Measurements from ENCODE around the gene KLF2. TPM values are rescaled to one million over a fixed set of nuclear protein-coding genes. Genes with fewer than 3 reads are reported as not detected.

KLF2 gene
- total RNA-seq, 2 donors from 2014 or later, result 12.9 to 18.7 TPM

- Histone ChIP-seq H3K4me3 (peak overlapping the region; percentile 82), H3K27ac (peak overlapping the region; percentile 66), H3K9ac (ENCODE audit: low read depth in 2 of 2, low read length in 2 of 2) (peak overlapping the region; percentile 57 to 79), H3K36me3 (no peaks in the 10 kb centered on the region), H3K9me3 (no peaks in the 10 kb centered on the region), H3K4me1 (peaks cover 3% of the 10 kb centered on the region), H3K27me3 (no peaks in the 10 kb centered on the region)
- TF ChIP-seq, protein P1, sequence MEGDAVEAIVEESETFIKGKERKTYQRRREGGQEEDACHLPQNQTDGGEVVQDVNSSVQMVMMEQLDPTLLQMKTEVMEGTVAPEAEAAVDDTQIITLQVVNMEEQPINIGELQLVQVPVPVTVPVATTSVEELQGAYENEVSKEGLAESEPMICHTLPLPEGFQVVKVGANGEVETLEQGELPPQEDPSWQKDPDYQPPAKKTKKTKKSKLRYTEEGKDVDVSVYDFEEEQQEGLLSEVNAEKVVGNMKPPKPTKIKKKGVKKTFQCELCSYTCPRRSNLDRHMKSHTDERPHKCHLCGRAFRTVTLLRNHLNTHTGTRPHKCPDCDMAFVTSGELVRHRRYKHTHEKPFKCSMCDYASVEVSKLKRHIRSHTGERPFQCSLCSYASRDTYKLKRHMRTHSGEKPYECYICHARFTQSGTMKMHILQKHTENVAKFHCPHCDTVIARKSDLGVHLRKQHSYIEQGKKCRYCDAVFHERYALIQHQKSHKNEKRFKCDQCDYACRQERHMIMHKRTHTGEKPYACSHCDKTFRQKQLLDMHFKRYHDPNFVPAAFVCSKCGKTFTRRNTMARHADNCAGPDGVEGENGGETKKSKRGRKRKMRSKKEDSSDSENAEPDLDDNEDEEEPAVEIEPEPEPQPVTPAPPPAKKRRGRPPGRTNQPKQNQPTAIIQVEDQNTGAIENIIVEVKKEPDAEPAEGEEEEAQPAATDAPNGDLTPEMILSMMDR (IDR thresholded peaks at IDR 0.05), result no peak
- intact Hi-C loops (cut with DNase I), result no loop called here
- peak; percentile 64 for DNase-seq
Observed at GRCh38 chr19:16325641-16326400, 1.2 kb downstream of the KLF2 start.

DNA sequence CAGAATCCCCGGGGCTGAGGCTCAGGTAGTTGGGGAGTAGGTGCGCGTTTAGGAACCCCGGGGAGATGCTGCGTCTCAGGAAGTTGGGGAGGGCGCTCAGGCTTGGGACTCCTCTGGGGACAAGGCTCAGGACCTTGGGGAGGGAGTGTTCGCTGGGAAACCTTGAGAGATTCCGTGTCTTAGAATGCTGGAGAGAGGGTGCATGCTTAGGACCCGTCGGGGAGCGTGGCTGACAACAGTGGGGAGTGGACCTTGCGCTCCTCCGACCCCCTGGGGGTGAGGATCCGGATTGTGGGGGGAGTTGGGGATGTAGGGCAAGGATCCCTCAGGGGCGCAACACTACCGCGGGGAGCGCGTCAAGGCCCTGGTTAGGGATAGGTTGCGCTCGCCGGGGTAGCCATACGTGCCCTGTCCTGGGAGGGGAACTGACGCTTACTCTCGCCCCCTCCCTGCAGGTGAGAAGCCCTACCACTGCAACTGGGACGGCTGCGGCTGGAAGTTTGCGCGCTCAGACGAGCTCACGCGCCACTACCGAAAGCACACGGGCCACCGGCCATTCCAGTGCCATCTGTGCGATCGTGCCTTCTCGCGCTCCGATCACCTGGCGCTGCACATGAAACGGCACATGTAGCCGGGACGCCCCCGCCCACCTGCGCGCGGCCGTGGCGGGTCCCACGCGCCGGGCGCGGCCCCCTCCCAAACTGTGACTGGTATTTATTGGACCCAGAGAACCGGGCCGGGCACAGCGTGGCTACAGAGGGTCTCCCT, 2.0 kb downstream of the KLF2 start:
- no peaks in the 10 kb centered on the region for H3K36me3 ChIP-seq
- peaks cover 3% of the 10 kb centered on the region for H3K4me1 ChIP-seq
- no peaks in the 10 kb centered on the region for H3K9me3 ChIP-seq
- peak overlapping the region; percentile 57 to 79 for H3K9ac ChIP-seq (ENCODE audit: low read depth in 2 of 2, low read length in 2 of 2)
- intact Hi-C loops (cut with DNase I), result no loop called here
- peak overlapping the region; percentile 66 for H3K27ac ChIP-seq
- H3K27me3 ChIP-seq, result no peaks in the 10 kb centered on the region
- TF ChIP-seq, protein P1 (IDR thresholded peaks at IDR 0.05), result no peak
- peak overlapping the region; percentile 82 for H3K4me3 ChIP-seq
- DNase-seq, result no peak

DNA sequence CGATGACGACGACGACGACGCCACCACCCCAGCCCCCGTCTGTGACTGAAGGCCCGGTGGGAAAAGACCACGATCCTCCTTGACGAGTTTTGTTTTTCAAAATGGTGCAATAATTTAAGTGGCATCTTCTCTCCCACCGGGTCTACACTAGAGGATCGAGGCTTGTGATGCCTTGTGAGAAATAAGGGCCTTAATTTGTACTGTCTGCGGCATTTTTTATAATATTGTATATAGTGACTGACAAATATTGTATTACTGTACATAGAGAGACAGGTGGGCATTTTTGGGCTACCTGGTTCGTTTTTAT, 2.5 kb downstream of the KLF2 start:
- Histone ChIP-seq H3K27ac (peak overlapping the region; percentile 66), H3K9ac (ENCODE audit: low read depth in 2 of 2, low read length in 2 of 2) (peak overlapping the region in 1 of 2 donors; percentile 79), H3K9me3 (no peaks in the 10 kb centered on the region), H3K27me3 (no peaks in the 10 kb centered on the region), H3K36me3 (no peaks in the 10 kb centered on the region), H3K4me3 (peak overlapping the region; percentile 82), H3K4me1 (peaks cover 3% of the 10 kb centered on the region)
- no peak for DNase-seq
- TF ChIP-seq, protein P1 (IDR thresholded peaks at IDR 0.05), result no peak
- intact Hi-C loops (cut with DNase I), result no loop called here

DNA sequence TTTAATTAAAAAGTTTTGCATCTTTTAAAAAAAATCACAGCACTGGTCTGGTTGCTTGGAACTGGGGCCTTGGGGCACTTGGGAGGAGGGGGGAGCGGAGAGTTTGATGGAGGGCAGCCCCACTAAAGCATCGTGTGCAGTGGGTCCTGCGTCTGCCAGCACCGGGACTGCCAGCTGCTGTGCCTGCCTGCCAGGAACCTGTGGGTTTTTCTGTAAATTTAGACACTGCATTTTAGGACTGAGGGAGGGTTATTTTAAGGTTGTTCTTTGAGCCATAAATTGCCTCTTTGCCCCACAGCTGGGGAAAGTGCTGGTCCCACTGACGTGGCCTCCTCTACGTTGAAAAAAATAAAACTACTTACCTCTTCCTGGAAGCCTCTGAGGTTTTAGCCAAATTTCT, 2.9 kb downstream of the KLF2 start:
- H3K4me1 ChIP-seq, result peaks cover 3% of the 10 kb centered on the region
- no peak for DNase-seq

More for the DNA sequence above, 2.9 kb downstream of the KLF2 start:
- H3K9me3 ChIP-seq, result no peaks in the 10 kb centered on the region
- intact Hi-C loops (cut with DNase I), result no loop called here
- H3K36me3 ChIP-seq, result no peaks in the 10 kb centered on the region
- TF ChIP-seq, protein P1 (IDR thresholded peaks at IDR 0.05), result no peak
- H3K9ac ChIP-seq (ENCODE audit: low read depth in 2 of 2, low read length in 2 of 2), result no peak overlapping the region
- H3K4me3 ChIP-seq, result peak overlapping the region; percentile 82
- H3K27me3 ChIP-seq, result no peaks in the 10 kb centered on the region
- peak overlapping the region; percentile 66 for H3K27ac ChIP-seq
